Measurements from ENCODE around the gene UTP4. TPM values are rescaled to one million over a fixed set of nuclear protein-coding genes. Genes with fewer than 3 reads are reported as not detected.
"Not testable (repeated sequence)": the region's sequence is repeated elsewhere in the genome, so short reads cannot be mapped to it uniquely, and the experiment has no call there.

Gene UTP4
- total RNA-seq, 1 donor from 2014 or later: 18.1 TPM

DNA sequence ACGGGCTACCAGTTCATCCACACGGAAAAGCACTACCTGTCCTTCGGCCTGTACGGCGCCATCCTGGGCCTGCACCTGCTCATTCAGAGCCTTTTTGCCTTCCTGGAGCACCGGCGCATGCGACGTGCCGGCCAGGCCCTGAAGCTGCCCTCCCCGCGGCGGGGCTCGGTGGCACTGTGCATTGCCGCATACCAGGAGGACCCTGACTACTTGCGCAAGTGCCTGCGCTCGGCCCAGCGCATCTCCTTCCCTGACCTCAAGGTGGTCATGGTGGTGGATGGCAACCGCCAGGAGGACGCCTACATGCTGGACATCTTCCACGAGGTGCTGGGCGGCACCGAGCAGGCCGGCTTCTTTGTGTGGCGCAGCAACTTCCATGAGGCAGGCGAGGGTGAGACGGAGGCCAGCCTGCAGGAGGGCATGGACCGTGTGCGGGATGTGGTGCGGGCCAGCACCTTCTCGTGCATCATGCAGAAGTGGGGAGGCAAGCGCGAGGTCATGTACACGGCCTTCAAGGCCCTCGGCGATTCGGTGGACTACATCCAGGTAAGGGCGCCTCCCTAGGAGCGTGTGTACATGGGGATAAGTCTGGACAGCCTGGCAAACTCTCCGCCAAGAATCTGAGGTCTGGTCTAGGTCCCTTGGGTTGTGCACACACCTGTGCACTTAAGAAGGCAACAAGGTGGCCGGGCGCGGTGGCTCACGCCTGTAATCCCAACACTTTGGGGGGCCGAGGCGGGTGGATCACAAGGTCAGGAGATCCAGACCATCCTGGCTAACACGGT lies 22.8 kb upstream of the UTP4 start:
- no peak for DNase-seq (ENCODE audit: low read depth)

DNA sequence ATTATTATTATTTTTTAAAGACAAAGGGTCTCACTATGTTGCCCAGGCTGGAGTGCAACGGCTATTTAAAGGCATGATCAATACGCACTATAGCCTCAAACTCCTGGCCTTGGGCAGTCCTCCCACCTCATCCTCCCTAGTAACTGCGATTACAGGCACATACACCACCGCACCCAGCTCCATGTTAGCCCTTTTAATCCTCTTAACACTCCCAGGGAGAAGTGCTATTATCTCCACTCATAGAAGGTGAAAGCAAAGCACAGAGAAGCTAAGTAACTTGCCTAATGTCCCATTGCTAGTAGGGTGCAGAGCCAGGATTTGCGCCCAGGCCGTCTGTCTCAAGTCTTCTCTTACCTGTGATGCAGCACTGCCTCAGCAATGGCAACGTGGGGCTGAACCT lies 22.0 kb upstream of the UTP4 start:
- no peak for DNase-seq (ENCODE audit: low read depth)

DNA sequence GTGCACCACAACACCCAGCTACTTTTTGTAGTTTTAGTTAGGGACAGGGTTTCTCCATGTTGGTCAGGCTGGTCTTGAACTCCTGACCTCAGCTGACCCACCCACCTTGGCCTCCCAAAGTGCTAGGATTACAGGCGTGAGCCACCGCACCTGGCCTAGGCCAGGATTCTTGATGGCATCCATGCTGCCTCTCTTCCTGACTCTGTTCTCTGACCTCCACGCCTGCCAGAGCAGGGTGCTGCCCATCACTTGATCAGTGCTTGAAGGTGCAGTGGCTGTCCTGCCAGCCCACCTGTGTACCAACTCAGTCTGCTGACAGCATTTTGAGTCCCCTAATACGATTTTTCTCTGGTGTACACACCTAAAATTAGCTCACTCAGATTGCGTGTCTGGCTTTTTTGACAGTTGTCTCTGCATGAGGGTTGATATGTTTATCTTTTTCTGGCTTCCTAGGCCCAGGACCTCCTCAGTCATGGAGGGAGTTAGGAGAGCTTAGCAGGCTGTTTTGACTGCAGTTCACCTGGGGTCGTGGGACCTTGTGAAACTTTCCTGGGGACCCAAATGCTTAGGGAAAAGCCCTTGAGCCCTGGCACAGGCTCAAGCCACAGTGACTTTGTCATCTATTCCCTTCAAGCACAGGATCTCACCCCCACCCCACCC lies 21.1 kb upstream of the UTP4 start:
- DNase-seq (ENCODE audit: low read depth): no peak

DNA sequence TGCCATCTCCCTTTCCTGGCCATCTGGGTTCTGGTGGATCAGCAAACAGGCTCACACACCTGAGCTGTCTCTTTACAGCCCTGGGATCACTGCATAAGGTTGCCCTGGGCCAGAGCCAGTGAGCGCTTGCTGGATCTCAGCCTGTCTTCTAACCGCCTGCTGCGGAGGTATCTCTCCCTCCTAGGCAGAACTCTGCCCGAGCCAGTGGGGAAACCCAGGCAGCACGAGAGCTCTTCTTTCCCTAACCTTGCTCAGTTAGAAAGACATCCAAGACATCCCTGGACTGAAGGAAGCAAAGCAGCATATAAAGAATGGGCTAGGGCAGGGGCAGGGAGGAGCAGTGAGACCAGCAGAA lies 20.6 kb upstream of the UTP4 start:
- no peak for DNase-seq (ENCODE audit: low read depth)

DNA sequence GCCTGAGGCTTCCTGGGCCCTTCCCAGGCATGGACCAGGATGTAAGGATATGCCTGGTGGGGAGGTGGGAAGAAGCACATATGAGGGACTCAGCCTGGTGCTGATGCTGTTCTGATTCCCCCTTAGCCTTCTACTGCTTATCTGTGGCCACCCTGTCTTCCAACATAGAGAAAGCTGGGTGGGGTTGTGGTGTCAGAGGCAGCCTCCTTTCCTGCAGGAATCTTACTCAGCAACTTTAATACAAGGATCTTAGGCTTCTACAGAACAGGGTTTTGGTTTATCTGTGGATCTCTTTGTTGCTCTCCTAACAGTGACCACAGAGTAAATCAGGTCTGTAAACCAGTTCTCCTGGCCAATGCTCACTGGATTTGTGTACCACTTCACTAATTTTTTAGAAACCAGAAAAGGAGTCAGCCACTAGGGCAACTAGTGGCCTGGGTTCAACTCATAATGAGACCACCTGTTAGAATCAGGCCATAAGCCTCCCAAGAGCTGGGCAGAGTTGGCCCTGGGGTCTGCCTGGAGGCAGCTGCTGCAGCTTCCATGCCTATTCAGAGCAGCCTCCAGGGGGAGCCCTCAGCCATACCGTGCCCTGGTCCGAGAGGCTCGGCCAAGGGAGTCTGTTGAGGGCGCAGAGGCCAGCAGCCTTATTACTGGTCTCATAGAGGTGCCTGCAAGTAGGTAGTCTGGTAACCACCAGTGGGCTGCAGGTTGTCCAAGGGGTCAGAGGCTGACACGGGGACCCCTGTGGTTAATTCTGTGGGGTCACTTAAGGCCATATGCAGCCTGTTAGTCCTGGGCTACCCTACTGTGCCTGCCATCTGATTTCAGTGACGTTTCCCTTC lies 19.9 kb upstream of the UTP4 start:
- DNase-seq (ENCODE audit: low read depth): peak; percentile 58

DNA sequence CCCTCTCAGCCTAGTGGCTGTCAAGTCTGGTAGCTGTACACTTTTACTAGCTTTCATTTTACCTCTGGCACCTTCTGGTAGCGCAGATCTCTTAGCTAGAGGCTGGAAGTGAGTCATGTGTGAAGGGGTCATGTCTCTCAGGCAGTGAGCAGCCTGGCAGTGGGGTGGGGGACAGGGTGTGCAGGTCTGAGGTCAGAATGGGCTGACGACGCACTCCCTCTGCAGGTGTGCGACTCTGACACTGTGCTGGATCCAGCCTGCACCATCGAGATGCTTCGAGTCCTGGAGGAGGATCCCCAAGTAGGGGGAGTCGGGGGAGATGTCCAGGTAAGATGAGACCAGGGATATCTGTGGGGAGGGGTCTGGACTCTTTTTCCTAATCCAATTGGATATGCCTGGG lies 19.2 kb upstream of the UTP4 start:
- no peak for DNase-seq (ENCODE audit: low read depth)

DNA sequence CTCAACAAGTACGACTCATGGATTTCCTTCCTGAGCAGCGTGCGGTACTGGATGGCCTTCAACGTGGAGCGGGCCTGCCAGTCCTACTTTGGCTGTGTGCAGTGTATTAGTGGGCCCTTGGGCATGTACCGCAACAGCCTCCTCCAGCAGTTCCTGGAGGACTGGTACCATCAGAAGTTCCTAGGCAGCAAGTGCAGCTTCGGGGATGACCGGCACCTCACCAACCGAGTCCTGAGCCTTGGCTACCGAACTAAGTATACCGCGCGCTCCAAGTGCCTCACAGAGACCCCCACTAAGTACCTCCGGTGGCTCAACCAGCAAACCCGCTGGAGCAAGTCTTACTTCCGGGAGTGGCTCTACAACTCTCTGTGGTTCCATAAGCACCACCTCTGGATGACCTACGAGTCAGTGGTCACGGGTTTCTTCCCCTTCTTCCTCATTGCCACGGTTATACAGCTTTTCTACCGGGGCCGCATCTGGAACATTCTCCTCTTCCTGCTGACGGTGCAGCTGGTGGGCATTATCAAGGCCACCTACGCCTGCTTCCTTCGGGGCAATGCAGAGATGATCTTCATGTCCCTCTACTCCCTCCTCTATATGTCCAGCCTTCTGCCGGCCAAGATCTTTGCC lies 18.0 kb upstream of the UTP4 start:
- DNase-seq (ENCODE audit: low read depth): no peak

DNA sequence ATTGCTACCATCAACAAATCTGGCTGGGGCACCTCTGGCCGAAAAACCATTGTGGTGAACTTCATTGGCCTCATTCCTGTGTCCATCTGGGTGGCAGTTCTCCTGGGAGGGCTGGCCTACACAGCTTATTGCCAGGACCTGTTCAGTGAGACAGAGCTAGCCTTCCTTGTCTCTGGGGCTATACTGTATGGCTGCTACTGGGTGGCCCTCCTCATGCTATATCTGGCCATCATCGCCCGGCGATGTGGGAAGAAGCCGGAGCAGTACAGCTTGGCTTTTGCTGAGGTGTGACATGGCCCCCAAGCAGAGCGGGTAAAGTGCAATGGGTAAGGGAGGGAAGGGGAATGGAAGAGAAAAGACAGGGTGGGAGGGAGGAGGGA lies 17.5 kb upstream of the UTP4 start:
- DNase-seq (ENCODE audit: low read depth): no peak

DNA sequence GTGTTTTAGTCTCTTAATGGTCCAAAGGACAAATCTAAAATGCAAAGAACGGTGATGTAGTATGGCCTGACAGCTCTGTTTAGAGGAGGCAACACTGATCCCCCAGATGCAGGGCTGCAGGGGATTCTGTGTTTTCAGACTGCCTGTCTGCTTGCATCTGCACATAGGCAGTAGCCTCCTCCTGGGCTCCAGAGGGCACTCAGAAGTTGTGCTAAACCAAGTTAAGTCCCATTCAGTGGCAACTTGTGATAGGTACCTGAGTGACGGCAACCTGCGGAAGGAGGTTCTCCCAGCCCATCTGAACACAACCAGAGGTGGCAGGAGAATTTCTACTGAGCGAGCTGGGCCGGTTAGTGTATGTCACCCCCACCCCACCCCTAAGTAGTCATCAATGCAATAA lies 17.1 kb upstream of the UTP4 start:
- DNase-seq (ENCODE audit: low read depth): no peak

DNA sequence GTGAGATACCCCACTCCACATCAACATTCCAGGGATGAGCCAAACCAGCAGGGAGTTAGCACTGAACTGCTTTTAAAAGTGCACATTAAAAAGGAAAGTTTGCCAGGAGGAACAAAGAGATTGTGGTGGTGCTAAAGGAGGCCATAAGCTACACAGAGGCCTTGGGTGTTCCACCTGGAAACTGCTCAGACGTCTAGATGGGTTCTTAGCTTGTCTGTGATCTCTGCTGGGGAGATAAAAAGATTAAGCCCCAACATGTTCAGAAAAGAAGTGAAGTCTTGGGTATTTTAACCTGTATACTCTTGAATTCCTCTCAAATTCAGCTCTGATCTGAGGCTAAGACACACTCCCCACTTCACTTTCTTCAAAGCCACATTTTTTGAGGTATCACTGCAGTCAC lies 16.6 kb upstream of the UTP4 start:
- no peak for DNase-seq (ENCODE audit: low read depth)

DNA sequence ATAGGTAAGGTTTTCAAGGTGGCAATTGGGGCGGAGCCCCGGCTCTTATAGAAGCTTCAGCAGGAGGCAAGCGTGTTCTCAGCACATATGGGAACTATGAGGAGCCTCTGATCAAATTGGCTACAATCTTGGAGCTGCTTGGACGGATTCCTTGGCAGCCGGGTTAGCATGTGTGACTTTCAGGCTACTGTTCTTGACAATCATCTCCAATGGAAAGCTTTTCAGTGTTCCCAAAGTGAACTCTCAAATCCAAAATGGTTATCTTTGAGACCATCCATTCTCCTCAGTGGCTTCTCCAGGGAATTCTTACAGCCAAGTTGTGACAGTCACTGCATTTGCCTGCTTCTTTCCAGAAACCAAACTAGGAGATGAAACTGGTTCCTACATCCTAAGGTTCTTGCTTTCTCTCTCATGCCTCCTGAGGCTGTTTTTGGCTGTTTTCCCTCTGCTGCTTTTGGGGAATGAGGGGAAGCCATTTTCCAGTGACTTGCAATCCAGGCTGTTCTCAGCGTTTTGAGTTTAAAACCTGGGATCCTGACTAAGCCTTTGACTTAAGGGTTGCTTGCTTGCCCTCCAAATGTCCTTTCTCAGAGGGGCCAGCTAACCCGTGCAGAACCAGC lies 16.1 kb upstream of the UTP4 start:
- DNase-seq (ENCODE audit: low read depth): no peak

DNA sequence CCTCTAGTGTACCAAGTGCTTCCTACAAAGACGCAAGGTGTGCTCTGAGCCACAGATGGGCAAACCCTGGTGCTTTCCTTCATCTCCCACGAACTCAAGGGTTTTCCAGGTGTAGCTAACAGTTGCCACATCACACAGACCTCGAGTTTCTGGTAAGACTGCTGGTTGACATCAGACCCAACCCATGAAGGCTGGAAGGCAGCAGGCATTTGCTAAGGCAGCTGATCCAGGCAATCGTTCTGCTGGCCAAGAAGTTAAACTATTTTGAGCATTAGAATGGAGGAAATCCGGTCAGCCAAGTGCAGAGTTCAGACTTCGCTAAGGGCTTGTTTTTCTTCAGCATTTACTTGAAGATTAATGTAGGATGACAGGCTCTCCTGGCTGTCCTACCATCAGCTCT lies 15.5 kb upstream of the UTP4 start:
- no peak for DNase-seq (ENCODE audit: low read depth)

DNA sequence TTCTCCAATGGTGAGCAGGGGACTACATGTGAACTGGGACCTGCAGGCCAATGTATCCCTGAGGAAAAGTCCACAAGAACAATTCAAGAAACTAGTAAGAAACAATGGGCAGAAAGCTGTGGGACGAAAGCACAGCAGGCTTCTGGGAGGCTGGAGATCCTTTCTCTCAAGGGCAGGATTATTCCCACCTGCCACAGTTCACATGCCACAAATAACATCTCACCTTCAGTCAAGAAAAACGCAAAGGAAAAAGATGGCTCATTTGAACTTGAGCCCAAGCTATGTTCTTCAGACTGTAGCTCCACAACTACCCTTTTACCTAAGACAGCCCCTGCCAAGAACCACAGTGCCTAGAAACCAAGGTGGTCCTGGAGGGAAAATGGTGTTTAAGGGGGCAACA lies 14.0 kb upstream of the UTP4 start:
- DNase-seq (ENCODE audit: low read depth): no peak

DNA sequence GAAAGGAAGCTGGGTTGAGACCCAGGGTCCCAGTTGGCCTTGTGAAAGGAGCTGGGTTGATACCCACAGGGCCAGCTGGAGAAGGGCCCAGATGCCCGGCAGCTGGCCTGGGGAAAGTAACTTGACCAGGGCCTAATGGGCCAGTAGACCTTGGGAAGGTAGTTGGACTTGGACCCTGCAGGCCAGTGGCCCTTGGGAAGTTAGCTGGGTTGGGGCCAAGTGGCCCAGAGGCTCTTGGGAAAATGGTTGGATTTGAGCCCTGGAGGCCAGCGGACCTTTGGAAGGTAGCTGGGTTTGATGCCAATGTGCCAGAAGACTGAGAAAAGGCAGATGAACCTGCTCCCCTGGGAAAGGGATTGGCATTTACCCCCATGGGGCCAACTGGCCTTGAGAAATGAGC lies 13.5 kb upstream of the UTP4 start:
- no peak for DNase-seq (ENCODE audit: low read depth)

DNA sequence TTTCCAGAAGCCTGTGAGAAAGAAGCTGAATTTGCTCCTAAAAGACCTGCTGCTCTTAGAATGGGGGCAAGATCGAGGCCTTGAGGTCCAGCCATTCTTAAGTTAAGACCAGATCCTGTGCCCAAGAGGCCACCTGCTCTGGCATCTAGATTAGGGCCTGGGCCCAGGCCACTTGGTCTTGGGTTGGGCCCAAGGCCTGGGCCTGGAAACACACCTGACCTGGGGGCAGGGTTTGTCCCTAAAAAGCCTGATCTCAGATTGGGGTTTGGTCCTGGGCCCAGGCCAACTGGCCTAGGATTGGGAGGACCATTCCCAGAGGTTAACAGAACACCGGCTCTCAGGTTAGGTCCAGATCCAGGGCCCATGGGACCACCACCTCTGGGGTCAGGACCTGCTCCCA lies 12.9 kb upstream of the UTP4 start:
- DNase-seq (ENCODE audit: low read depth): no peak

DNA sequence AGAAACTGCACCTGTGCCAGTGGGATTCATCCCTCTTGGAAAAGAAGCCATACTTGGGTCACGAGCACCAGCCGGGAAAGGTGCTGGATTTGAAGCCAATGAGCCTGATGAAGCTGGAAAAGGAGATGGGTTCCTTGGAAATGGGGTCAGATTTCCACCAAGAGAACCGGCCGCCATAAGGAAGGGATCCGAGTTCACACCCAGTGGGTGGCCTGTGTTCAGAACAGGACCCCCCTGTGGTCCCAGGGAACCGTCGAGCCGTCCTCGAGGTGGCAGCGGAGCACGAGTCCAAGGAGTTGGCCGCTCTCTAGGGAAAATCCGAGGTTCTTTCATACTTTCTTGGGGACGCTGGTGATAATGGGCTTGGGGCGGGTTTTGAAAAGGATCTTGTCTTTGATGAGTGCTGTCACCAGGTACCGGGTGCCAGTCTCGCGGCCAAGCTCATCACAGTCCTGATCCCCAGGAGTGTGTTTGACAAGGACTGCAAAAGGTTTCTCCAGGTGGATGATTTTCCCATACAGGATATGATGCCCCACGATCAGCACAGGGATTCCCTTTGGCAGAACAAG lies 12.3 kb upstream of the UTP4 start:
- no peak for DNase-seq (ENCODE audit: low read depth)

DNA sequence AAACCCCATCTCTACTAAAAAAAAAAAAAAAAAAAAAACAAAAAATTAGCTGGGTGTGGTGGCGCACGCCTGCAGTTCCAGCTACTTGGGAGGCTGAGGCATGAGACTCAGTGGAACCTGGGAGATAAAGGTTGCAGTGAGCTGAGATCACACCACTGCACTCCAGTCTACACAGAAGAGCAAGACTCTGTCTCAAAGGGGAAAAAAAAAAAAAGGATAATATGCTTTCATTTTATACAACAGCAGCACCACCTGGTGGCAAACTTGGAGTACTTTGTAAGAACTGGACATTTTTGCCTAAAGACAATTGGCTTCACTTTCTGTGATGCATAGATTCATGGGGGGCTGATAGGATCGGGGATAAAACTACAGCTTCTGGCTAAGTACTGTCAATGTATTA lies 8.5 kb upstream of the UTP4 start:
- DNase-seq (ENCODE audit: low read depth): peak; percentile 78

DNA sequence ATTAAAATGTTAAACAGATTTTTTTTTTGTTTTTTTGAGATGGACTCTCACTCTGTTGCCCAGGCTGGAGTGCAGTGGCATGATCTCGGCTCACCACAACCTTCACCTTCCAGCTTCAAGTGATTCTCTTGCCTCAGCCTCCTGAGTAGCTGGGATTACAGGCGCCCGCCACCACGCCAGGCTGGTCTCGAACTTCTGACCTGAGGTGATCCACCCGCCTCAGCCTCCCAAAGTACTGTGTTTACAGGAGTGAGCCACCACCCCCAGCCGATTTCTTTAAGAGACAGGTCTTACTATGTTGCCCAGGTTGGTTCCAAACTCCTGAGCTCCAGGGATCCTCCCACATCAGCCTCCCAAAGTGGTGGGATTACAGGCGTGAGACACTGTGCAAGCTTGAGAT lies 8.0 kb upstream of the UTP4 start:
- not testable (repeated sequence) for DNase-seq (ENCODE audit: low read depth)

DNA sequence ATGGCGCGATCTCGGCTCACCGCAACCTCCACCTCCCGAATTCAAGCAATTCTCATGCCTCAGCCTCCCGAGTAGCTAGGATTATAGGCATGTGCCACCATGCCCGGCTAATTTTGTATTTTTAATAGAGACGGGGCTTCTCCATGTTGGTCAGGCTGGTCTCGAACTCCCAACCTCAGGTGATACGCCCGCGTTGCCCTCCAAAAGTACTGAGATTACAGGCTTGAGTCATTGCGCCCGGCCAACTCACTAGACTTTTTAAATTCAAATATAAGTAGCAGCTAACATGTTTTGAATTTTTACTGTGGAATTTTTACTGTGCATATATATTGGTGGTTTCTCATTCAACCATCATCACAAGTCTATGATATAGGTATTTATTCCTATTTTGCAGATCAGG lies 7.5 kb upstream of the UTP4 start:
- DNase-seq (ENCODE audit: low read depth): not testable (repeated sequence)

DNA sequence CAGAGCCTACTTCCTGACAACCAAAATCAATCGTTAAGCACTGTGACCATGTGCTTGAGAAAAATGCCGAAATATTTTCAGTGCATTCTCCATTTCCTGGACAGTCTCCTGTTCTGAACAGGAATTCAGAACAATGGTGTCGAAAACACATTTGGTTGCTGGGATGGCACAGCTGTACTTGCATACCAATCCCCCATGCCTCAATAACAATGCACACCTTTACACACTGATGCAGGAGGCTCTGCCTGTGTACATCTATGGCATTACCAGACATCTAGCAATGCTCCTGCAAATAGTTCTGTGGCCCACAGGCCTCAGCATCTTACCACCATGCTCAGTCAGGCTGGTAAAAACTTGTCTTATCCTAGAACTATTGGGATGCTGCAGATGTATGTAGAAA lies 6.2 kb upstream of the UTP4 start:
- no peak for DNase-seq (ENCODE audit: low read depth)

DNA sequence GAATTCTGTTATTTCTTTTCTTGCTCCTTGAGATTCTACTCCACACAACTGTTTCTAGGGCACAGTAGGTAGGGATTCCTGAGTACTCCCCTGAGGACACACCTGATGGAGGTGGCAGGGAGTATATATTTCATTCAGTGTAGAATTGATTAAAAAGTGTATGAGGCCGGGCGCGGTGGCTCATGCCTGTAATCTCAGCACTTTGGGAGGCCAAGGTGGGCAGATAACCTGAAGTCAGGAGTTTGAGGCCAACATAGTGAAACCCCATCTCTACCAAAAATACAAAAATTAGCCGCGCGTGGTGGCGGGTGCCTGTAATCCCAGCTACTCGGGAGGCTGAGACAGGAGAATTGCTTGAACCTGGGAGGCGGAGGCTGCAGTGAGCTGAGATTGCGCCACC lies 5.6 kb upstream of the UTP4 start:
- DNase-seq (ENCODE audit: low read depth): not testable (repeated sequence)
